Fibroblast of villous mesenchyme (primary cell): ENCODE measurements around the gene ARMC3. TPM values are rescaled to one million over a fixed set of nuclear protein-coding genes. Genes with fewer than 3 reads are reported as not detected.

Experiments
- DNase-seq: peaks from one replicate; pipeline ENCODE4 v3.0.0-alpha.2; 2010; ENCODE audit warnings: low read depth
- H3K4me3 ChIP-seq: 2 replicates; pipeline ENCODE4 v1.5.1; 2011; ENCODE audit warnings: low read depth, mild to moderate bottlenecking, low read length
- total RNA-seq: library from RNA; depleted of rRNA; stranded (reverse); fragments of >200 nt; gene quantifications from 2 replicates; pipeline ENCODE4 v1.2.3, GENCODE V29; 2012
- TF ChIP-seq, protein P1 (sequence below): IDR thresholded peaks from 2 replicates; pipeline ENCODE4 v1.5.1; 2012; ENCODE audit warnings: low read depth, mild to moderate bottlenecking, low read length; ENCODE audit not compliant: insufficient read depth

The ARMC3 gene
- total RNA-seq, 1 donor, result not detected

DNA sequence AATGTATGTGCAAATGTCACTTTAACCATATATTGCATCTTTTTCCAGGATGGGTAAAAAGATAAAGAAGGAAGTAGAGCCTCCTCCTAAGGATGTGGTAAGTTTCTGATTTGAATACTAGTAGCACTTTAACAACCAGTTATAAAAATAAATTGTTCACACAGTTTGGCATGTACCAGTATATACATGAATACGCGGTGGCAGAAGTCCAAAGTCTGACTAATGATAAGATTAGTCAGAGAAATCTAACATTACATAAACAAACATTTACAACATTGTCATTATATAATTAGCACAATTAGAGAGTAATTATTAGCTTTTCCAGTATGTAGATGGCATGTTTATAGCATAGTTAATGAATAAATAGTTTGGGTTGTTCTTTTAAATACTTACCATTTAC is 4.1 kb downstream of the ARMC3 start:
- DNase-seq, result peak; percentile 33
- TF ChIP-seq, protein P1, sequence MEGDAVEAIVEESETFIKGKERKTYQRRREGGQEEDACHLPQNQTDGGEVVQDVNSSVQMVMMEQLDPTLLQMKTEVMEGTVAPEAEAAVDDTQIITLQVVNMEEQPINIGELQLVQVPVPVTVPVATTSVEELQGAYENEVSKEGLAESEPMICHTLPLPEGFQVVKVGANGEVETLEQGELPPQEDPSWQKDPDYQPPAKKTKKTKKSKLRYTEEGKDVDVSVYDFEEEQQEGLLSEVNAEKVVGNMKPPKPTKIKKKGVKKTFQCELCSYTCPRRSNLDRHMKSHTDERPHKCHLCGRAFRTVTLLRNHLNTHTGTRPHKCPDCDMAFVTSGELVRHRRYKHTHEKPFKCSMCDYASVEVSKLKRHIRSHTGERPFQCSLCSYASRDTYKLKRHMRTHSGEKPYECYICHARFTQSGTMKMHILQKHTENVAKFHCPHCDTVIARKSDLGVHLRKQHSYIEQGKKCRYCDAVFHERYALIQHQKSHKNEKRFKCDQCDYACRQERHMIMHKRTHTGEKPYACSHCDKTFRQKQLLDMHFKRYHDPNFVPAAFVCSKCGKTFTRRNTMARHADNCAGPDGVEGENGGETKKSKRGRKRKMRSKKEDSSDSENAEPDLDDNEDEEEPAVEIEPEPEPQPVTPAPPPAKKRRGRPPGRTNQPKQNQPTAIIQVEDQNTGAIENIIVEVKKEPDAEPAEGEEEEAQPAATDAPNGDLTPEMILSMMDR, result no peak
- no peak overlapping the region for H3K4me3 ChIP-seq

DNA sequence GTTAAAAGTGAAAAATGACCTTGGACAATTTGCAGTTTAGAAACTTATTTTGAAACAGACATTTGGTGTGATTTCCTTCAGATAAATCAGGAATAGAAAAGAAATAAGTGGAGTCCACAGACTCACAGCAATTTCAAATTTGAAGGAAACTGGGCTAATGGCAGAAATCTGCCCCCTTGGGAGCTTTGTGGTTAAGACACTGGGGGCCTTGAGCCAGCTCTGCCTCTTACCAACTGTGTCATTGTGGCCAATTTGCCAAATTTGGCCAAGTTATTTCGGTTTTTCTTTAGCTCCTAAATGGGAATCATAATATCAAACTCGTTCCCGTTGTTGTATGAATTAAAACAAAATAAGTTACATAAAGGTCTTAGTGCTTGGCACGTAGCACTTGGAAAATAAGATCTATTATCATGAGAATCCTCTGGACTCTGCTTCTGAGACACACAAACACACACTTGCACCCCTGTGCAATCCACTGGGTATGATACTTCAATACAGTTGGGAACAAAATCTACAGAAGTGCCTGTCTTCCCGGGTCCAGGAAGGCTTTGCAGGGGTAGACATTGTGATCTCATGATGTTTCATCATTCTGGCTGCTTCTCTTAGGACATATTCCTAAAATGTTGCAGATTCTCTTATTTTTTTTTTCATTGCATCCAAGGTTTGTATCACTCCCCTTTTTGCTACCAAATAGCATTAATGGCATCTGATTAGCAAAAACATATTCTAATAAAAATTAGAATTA is 4.9 kb downstream of the ARMC3 start:
- DNase-seq, result no peak
- TF ChIP-seq, protein P1, result no peak
- H3K4me3 ChIP-seq, result no peak overlapping the region

DNA sequence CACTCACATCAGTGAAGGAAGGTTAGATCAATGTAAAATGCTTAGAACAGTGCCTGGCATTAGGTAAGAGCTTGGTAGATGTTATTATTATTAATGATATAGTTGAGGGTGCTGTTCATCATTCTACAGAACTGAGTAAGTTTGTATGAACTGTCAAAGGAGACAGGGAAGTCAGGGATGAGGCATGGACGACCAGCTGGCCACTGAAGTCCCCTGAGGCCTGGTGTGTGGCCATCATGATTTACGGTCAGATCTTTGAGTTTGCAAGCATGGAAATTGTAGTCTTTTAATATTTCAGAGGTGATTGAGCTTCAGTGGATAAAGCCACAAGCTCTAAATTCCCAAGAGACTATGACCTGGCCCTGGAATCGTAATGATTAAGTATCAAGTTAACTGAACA is 6.9 kb downstream of the ARMC3 start:
- TF ChIP-seq, protein P1, result no peak
- no peak overlapping the region for H3K4me3 ChIP-seq
- no peak for DNase-seq

DNA sequence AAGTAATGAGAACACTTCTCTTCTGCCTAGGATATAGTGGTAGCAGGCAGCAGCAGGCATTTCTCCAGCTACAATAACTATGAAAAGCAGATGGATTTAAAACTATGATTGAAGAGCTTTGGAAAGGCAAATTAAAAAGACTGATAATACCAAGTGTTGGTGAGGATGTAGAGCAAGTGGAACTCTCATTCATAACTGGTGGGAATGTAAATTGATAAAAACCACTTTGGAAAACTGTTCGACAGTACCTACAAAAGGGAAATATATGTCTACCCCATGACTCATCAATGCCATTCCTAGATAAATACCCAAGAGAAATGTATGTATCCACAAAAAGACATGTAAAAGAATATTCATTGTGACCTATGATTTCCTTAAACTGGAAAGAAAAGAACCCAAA is 14.6 kb downstream of the ARMC3 start:
- TF ChIP-seq, protein P1, result no peak
- no peak overlapping the region for H3K4me3 ChIP-seq
- no peak for DNase-seq

DNA sequence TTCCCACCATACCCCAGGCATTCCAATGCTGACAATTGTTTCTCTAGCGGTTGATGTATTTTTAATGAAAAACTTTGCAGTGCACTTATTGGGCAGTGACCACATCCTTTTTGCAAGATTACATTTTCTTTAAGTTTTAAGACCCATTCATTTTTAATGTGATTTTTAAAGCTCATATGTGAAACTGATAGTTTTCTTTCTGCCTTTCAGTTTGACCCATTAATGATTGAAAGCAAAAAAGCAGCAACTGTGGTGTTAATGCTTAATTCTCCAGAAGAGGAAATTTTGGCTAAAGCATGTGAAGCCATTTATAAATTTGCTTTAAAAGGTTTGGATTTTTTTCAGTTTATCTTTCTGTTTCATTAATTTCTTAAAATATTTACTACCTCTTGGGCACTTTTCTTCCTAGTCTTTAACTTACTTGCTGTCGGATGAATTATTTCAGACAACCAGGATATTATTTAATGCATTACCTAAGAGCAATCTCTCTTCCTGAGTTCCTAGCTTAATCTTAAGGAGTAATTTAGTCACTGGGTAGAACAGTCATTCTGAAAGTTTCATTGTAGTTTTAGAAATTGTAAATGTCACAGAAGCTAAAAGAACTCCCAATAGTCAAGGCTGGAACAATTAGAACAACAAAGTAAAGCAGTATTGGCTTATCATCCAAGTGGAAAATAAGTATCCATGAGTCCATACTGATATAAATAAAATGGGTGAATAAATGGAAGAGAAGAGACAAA is 18.3 kb downstream of the ARMC3 start:
- no peak for DNase-seq
- TF ChIP-seq, protein P1, result no peak

DNA sequence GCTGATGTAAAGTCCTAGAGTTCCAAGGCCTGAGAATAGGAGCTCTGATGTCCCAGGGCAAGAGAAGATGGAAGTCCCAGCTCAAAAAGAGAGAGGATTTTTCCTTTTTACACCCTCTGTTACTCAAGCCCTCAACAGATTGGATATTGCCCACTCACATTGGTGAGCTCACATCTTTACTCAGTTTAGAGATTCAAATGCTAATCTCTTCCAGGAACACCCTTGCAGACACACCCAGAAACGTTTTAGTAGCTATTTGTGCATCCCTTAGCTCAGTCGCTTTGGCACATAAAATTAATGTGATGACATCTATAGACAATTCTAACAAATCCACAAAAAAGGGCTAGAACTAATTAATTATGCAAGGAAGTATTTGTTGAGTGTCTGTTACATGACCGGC is 27.1 kb downstream of the ARMC3 start:
- DNase-seq, result no peak
- no peak overlapping the region for H3K4me3 ChIP-seq
- TF ChIP-seq, protein P1, result no peak

More for the DNA sequence above, 18.3 kb downstream of the ARMC3 start:
- H3K4me3 ChIP-seq, result no peak overlapping the region
